GM21381 (cell line): ENCODE data around the gene CYFIP1.

Experiments
- ATAC-seq: cut with Tn5 transposase; IDR thresholded peaks from one replicate; pipeline ENCODE4 v1.9.1; 2021; ENCODE audit warnings: mild to moderate bottlenecking, moderate library complexity; ENCODE audit not compliant: unreplicated experiment

The CYFIP1 gene

GRCh38 chr15:22918596-22919140, 61.5 kb downstream of the CYFIP1 start:
- ATAC-seq, result no peak

GRCh38 chr15:22918056-22918455, 62.1 kb downstream of the CYFIP1 start:
- no peak for ATAC-seq

GRCh38 chr15:22917556-22917955, 62.6 kb downstream of the CYFIP1 start:
- no peak for ATAC-seq

DNA sequence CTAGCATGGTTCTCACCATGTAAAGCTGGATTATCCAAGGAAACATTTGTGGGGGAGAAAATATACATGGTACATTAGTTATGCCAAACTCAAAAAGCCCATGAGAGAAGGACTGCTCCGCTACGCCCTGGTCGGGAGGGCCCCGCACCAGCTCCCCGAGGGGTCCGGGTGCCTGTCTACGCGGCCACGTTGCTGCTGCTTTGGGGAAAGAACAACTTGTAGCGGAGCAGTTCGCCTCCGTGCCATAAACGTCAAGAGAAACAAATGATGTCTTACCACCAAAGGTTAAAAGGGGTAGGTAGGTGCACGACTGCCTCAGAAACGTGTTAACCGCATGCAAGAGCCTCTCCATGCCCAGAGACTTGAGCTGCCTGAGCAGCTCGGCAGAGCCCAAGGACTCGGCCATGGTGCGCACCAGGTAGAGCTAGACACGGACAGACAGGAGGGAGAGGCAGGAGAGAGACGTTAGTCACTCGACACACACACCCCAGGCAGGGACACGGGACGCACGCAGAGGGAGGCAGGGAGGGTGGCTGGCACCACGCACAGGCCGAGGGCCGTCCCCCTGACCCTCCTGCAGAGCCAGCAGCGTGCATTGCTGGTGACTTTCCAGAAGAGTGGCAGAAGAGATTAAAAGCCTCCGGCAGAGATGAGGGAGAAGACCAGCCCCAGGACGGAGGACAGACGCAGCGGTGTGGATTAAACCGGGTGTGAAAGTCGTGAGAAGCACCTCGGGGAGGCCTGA, 63.4 kb downstream of the CYFIP1 start:
- ATAC-seq, result no peak

- no peak for ATAC-seq
Observed at GRCh38 chr15:22915866-22916515, 64.2 kb downstream of the CYFIP1 start.

GRCh38 chr15:22913646-22914380, 66.4 kb downstream of the CYFIP1 start:
- no peak for ATAC-seq

DNA sequence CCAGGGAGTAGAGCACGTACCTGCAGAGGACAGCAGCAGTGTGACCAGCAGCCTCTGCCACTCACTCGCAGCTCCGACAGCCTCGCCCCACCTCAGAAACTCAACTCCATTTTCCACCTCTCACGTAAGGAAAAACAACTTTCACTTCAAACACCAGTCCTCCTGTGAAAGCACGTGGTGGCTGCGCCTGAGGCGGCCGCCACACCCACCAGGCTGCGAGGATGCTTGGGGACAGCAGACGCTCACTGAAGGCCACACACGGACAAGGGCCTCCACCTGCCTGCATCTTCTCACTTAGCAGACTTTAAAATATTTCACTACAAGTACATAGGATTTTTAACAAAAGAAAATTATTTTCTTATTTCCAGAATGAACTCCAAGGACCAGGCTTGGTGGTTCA, 67.9 kb downstream of the CYFIP1 start:
- no peak for ATAC-seq

GRCh38 chr15:22911306-22911705, 68.9 kb downstream of the CYFIP1 start:
- no peak for ATAC-seq

DNA sequence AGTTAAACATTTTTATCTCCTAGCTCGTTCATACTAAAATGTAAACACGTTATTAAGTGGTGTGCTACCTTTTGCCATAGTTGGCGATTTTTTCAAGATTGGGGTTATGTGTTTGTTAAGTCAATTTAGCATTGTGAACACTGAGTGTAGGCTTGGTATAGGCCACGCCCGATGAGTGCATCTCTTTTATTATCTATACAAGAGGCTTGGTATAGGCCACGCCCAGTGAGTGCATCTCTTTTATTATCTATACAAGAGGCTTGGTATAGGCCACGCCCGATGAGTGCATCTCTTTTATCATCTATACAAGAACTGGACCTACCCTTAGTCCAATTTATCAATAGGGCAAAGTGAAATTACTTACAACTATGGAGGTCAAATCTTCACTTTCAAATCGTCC, 71.3 kb downstream of the CYFIP1 start:
- no peak for ATAC-seq

DNA sequence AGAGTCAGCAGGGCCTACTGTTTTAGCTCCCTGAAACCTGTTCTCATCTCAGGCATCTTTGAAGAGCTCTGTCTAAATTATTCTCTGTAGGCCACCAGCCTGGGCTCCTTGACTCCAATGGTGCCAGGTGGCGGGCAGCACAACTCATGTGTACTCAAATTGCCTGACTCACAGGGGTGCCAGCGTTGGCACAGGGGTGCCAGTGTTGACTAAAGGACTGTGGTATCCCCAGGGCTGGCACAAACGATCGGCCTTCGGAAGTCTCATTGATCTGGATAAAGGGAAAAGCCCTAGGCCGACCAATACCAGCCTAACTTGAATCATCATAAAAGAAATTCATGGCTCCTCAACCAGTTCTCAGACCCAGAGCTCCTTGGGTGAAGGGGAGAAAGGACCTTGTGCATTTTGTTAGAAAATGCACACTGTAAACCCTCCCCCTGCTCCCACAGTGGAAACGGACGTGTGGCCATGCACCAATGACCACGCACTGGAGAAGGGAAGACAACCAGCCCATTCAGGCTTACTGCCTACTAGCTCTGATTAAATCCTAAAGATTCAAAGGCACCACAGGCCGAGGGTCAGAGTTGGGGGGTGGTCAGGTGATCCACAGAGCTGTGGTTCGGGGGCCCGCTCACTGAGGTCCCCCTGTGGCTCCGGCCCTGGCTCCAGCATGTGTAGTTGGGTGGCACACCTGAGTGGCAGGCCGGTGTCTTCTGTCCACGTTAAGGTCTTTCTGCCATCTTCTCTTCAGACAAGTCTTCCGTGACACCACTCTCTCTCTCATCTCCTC, 72.8 kb downstream of the CYFIP1 start:
- no peak for ATAC-seq

DNA sequence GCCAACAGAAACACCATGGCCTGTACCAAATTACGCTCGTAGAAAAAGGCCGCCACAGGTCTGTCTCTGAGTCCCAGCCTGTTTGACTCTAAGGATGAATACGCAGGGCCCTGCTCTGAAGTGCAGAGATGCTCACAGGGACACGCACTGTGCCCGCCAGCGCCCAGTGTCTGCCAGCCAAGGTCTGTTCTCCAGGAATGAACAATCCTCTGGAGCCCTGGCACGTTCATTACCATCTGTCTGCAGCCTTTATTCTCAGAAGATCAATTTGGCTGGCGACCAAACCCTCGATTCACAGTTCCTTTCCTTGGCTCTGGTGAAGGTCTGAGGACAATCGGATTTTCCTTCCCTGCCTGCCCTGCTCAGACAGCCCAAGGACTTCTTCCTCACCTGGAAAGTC, 75.4 kb downstream of the CYFIP1 start:
- ATAC-seq, result no peak

DNA sequence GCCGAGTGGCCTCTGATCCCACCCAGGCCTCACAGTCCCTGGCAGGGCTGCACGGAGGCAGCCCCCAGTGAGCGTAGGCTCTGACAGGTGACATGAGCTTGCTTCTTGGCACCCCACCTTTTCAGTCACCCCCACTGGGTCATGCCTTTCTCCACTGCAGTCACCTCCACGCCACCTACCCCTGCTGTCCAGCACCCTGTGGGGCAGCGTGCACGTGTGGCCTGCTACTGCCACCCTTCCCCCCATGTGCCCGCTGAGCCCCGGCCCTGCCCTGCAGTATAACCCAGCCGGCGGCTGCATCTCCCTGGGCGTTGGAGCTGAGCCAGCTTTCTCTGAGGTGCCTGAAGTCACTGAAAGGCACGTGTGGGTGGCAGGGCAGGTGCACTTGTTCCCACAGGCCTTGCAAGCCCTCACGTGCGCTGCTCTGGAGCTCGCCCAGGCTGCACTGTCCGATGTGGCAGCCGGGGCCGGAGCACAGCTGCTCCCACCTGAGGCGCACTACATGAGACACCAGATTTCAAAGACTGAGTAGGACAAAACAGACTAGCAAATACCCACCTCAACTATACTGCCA, 76.1 kb downstream of the CYFIP1 start:
- no peak for ATAC-seq

GRCh38 chr15:22903427-22903826, 76.7 kb downstream of the CYFIP1 start:
- no peak for ATAC-seq

DNA sequence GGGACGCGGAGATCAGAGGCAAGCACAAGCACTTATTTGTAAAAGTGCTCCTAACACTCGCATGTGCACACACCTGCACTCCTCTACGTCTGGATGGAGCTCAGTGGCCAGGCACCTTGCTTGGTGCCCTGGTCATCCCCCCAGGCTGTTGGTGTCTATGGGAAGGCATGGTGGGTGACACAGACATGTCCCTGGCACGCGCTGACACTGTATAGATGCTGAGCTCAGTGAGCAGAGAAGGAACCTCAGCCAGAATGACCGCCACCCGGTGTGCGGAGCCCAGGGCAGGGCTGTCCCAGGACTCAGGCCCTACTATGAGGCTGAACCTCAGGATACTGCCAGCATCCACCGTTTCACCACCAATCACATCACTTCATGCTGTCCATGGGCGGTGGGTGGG, 77.2 kb downstream of the CYFIP1 start:
- no peak for ATAC-seq

DNA sequence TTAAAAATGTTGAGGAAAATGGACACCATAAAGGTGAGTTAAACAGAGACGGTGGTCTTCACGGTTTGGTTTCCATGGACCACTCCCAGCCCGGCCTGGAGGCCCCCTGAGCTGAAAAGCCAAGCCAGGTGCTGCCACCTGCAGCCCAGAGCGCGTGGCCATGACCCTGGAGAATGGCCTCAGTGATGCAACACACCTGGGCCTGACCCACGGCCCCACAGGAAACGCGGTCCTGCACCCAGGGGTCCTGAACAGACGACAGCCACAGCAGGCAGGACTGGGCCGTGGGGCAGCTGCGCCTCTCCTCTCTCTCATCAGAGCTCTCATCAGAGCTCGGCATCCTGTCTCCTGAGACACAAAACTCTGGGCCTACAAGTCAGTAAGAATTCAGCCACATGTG, 77.6 kb downstream of the CYFIP1 start:
- no peak for ATAC-seq

DNA sequence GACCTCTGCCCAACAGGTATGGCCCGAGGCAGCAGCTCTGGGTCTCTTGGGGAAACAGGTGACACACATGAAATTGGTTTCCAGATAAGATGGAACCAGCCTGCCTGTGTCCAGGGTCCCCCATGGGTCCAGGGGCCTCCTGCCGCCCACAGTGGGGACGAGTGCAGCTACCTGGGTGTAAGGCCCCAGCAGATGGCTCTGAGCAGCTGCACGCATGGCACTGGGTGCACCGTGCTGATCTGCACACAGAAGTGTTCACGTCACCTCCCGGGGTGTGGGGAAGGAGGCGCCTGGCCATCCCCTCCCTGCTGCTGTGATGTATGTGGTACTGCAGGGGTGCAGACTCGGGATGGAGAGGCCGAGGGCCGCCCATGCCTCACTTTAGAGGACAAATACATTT, 78.1 kb downstream of the CYFIP1 start:
- no peak for ATAC-seq

GRCh38 chr15:22895465-22896190, 84.5 kb downstream of the CYFIP1 start:
- ATAC-seq, result peak; percentile 73

DNA sequence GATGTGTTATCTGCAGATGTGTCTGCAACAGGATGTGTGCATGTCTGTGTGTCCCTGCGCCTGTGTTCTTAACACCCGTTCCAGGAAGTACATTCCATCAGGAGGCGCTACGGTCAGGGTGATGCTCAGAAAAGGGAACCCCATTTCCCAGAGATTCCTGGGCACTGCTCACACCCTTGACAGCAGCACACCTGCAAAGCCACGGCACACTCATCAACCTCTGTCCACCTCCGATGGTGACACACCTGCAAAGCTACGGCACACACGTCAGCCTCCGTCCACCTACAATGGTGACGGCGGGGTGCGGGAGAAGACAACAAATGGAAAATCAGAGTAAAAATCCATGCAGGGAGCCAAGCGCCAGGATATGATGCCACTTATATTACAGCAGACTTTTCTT, 86.3 kb downstream of the CYFIP1 start:
- ATAC-seq, result no peak

DNA sequence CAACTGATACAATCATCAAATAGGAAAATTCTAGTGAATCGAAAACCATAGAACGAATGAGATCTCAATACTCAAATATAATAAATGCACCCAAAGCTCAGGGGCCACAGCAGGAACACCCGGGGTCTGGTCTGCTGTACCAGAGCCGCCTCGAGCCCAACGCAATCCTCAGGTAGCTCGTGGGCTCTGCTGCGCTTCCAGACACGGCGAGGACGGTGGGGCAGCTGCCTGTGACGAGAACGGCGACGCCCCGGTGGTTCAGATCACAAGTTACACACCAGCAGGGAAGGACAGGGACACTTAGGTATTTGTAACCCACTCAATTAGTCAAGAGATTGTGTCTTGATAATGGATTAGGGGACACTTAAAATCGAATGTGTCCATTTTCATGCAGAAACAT, 87.1 kb downstream of the CYFIP1 start:
- no peak for ATAC-seq

DNA sequence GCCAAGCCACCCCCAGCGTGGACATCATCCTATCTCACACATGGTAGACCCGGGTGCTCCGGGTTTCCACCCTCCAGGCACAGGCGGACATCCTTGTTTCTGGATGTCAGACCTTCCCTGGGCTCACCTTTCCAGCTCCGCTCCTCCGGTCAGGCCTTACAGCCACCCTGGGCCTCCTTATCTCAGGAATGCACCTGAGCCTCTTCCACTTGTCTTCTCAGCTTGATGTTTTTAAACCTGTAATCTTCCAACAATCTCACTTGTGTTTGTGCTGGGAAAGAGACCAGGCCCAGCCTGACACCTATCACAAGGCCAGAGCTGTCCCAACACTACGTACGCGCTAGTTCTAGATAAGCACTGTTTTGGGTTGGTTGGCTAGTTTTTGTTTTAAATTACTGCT, 87.8 kb downstream of the CYFIP1 start:
- ATAC-seq, result no peak
